ENCODE measurements around the gene SLC9C2. TPM values are rescaled to one million over a fixed set of nuclear protein-coding genes. Genes with fewer than 3 reads are reported as not detected.

The SLC9C2 gene
- total RNA-seq, 4 donors from 2014 or later, result not detected

GRCh38 chr1:173554541-173555250 is 48.2 kb downstream of the SLC9C2 start:
- Histone ChIP-seq H3K4me1 (no peaks in the 10 kb centered on the region), H3K4me3 (no peak overlapping the region), H3K9me3 (no peaks in the 10 kb centered on the region), H3K27ac (no peak overlapping the region), H3K36me3 (no peaks in the 10 kb centered on the region), H3K27me3 (no peaks in the 10 kb centered on the region)
- no peak for TF ChIP-seq CTCF (IDR thresholded peaks at IDR 0.05)
- no peak for DNase-seq

- H3K4me3 ChIP-seq, result no peak overlapping the region
- no peak for TF ChIP-seq CTCF (IDR thresholded peaks at IDR 0.05)
- H3K27ac ChIP-seq, result no peak overlapping the region
- no peak for DNase-seq
- H3K27me3 ChIP-seq, result no peaks in the 10 kb centered on the region
- no peaks in the 10 kb centered on the region for H3K4me1 ChIP-seq
- no peaks in the 10 kb centered on the region for H3K36me3 ChIP-seq
- H3K9me3 ChIP-seq, result no peaks in the 10 kb centered on the region
These were observed 48.8 kb downstream of the SLC9C2 start for GRCh38 chr1:173554089-173554488.

GRCh38 chr1:173553312-173553711 is 49.6 kb downstream of the SLC9C2 start:
- no peak for TF ChIP-seq POLR2A (IDR thresholded peaks at IDR 0.05)
- no peak for TF ChIP-seq CTCF (IDR thresholded peaks at IDR 0.05)

GRCh38 chr1:173551699-173552098 is 51.2 kb downstream of the SLC9C2 start:
- TF ChIP-seq CTCF (IDR thresholded peaks at IDR 0.05) (no peak), POLR2A (IDR thresholded peaks at IDR 0.05) (no peak)
- Histone ChIP-seq H3K27ac (no peak overlapping the region), H3K4me1 (no peaks in the 10 kb centered on the region), H3K4me3 (no peak overlapping the region), H3K9me3 (no peaks in the 10 kb centered on the region), H3K27me3 (no peaks in the 10 kb centered on the region), H3K36me3 (no peaks in the 10 kb centered on the region)
- DNase-seq, result no peak

More at GRCh38 chr1:173553312-173553711, 49.6 kb downstream of the SLC9C2 start:
- Histone ChIP-seq H3K9me3 (no peaks in the 10 kb centered on the region), H3K27me3 (no peaks in the 10 kb centered on the region), H3K4me3 (no peak overlapping the region), H3K27ac (no peak overlapping the region), H3K4me1 (no peaks in the 10 kb centered on the region), H3K36me3 (no peaks in the 10 kb centered on the region)
- DNase-seq, result no peak

GRCh38 chr1:173549813-173550212 is 53.1 kb downstream of the SLC9C2 start:
- no peaks in the 10 kb centered on the region for H3K9me3 ChIP-seq
- no peak overlapping the region for H3K4me3 ChIP-seq
- H3K27me3 ChIP-seq, result no peaks in the 10 kb centered on the region
- TF ChIP-seq POLR2A (IDR thresholded peaks at IDR 0.05), result no peak
- DNase-seq, result no peak
- H3K36me3 ChIP-seq, result no peaks in the 10 kb centered on the region
- H3K4me1 ChIP-seq, result no peaks in the 10 kb centered on the region
- H3K27ac ChIP-seq, result no peak overlapping the region

GRCh38 chr1:173545688-173546087 is 57.2 kb downstream of the SLC9C2 start:
- H3K9me3 ChIP-seq, result no peaks in the 10 kb centered on the region
- no peak for TF ChIP-seq CTCF (IDR thresholded peaks at IDR 0.05)
- TF ChIP-seq POLR2A (IDR thresholded peaks at IDR 0.05), result no peak
- DNase-seq, result no peak
- no peaks in the 10 kb centered on the region for H3K27me3 ChIP-seq
- H3K4me3 ChIP-seq, result no peak overlapping the region
- H3K27ac ChIP-seq, result no peak overlapping the region
- no peaks in the 10 kb centered on the region for H3K36me3 ChIP-seq
- H3K4me1 ChIP-seq, result no peaks in the 10 kb centered on the region

All from Peyer's patch (tissue), 4 donors.